ENCODE measurements around the gene ASGR2. TPM values are rescaled to one million over a fixed set of nuclear protein-coding genes. Genes with fewer than 3 reads are reported as not detected.
A peak's percentile ranks its signal among the peaks of the same experiment; 100 is the strongest.
"Not testable (repeated sequence)": the region's sequence is repeated elsewhere in the genome, so short reads cannot be mapped to it uniquely, and the experiment has no call there.

The ASGR2 gene
- total RNA-seq, 4 donors from 2014 or later, result 0.32 to 1.5 (median 0.42) TPM; not detected in 1

GRCh38 chr17:7123844-7124243 is 9.2 kb upstream of the ASGR2 start:
- TF ChIP-seq EP300 (IDR thresholded peaks at IDR 0.05), result no peak
- TF ChIP-seq CTCF (IDR thresholded peaks at IDR 0.05), result no peak
- no peak for TF ChIP-seq POLR2A (IDR thresholded peaks at IDR 0.05; ENCODE audit: low read depth)
- TF ChIP-seq POLR2AphosphoS5 (IDR thresholded peaks at IDR 0.05), result no peak
- intact Hi-C loops (cut with DNase I), result no loop called here
- Histone ChIP-seq H3K4me1 (peaks cover 0 to 10% (median 5%) of the 10 kb centered on the region in 4 donors), H3K9me3 (no peaks in the 10 kb centered on the region), H3K36me3 (no peaks in the 10 kb centered on the region), H3K4me3 (no peak overlapping the region), H3K27me3 (peaks cover 0 to 26% (median 0%) of the 10 kb centered on the region in 4 donors), H3K27ac (replicated peaks in 1 of 4) (no peak overlapping the region)
- no peak for DNase-seq (ENCODE audit: extremely low spot score)
- 83% methylated on average over 4 of the region's 4 CpGs for WGBS

GRCh38 chr17:7122381-7122780 is 7.8 kb upstream of the ASGR2 start:
- H3K27me3 ChIP-seq, result peaks cover 0 to 26% (median 0%) of the 10 kb centered on the region in 4 donors
- no peak for TF ChIP-seq EP300 (IDR thresholded peaks at IDR 0.05)
- TF ChIP-seq POLR2A (IDR thresholded peaks at IDR 0.05; ENCODE audit: low read depth), result no peak
- TF ChIP-seq POLR2AphosphoS5 (IDR thresholded peaks at IDR 0.05), result no peak
- TF ChIP-seq CTCF (IDR thresholded peaks at IDR 0.05), result no peak
- DNase-seq (ENCODE audit: extremely low spot score), result no peak
- peaks cover 0 to 10% (median 5%) of the 10 kb centered on the region in 4 donors for H3K4me1 ChIP-seq
- H3K9me3 ChIP-seq, result peaks cover 0 to 5% (median 1%) of the 10 kb centered on the region in 4 donors
- 11% methylated on average over 4 of the region's 4 CpGs for WGBS
- no peaks in the 10 kb centered on the region for H3K36me3 ChIP-seq
- H3K27ac ChIP-seq (replicated peaks in 1 of 4), result no peak overlapping the region
- H3K4me3 ChIP-seq, result no peak overlapping the region
- intact Hi-C loops (cut with DNase I), result no loop called here

- DNase-seq (ENCODE audit: extremely low spot score); H3K4me3 ChIP-seq; H3K9me3 ChIP-seq; H3K36me3 ChIP-seq; H3K4me1 ChIP-seq; intact Hi-C loops (cut with DNase I): not testable (repeated sequence)
- WGBS, result 80% methylated on average over 12 of the region's 12 CpGs
- peaks cover 0 to 22% (median 0%) of the 10 kb centered on the region in 4 donors for H3K27me3 ChIP-seq
- peak overlapping the region in 2 of 4 donors; percentile 39 to 47 for H3K27ac ChIP-seq (replicated peaks in 1 of 4)
Measured at GRCh38 chr17:7120635-7121034, 6.0 kb upstream of the ASGR2 start.

GRCh38 chr17:7120123-7120522 is 5.5 kb upstream of the ASGR2 start:
- H3K36me3 ChIP-seq, result no peaks in the 10 kb centered on the region
- H3K4me3 ChIP-seq, result no peak overlapping the region
- TF ChIP-seq POLR2AphosphoS5 (IDR thresholded peaks at IDR 0.05), result no peak
- TF ChIP-seq EP300 (IDR thresholded peaks at IDR 0.05), result no peak
- no peak for TF ChIP-seq CTCF (IDR thresholded peaks at IDR 0.05)
- no peak for TF ChIP-seq POLR2A (IDR thresholded peaks at IDR 0.05; ENCODE audit: low read depth)
- no peak for DNase-seq (ENCODE audit: extremely low spot score)
- peaks cover 0 to 10% (median 5%) of the 10 kb centered on the region in 4 donors for H3K4me1 ChIP-seq
- WGBS, result 53% methylated on average over 2 of the region's 2 CpGs
- no peak overlapping the region for H3K27ac ChIP-seq (replicated peaks in 1 of 4)
- intact Hi-C loops (cut with DNase I), result no loop called here
- peaks cover 0 to 7% (median 2%) of the 10 kb centered on the region in 4 donors for H3K9me3 ChIP-seq
- H3K27me3 ChIP-seq, result peaks cover 0 to 22% (median 0%) of the 10 kb centered on the region in 4 donors

- no peaks in the 10 kb centered on the region for H3K36me3 ChIP-seq
- peaks cover 0 to 22% (median 0%) of the 10 kb centered on the region in 4 donors for H3K27me3 ChIP-seq
- no peak overlapping the region for H3K27ac ChIP-seq (replicated peaks in 1 of 4)
- no peak for TF ChIP-seq EP300 (IDR thresholded peaks at IDR 0.05)
- no peak for TF ChIP-seq POLR2A (IDR thresholded peaks at IDR 0.05; ENCODE audit: low read depth)
- no peak for TF ChIP-seq CTCF (IDR thresholded peaks at IDR 0.05)
- no peak for TF ChIP-seq POLR2AphosphoS5 (IDR thresholded peaks at IDR 0.05)
- H3K9me3 ChIP-seq, result peaks cover 0 to 7% (median 2%) of the 10 kb centered on the region in 4 donors
- H3K4me3 ChIP-seq, result no peak overlapping the region
- peaks cover 0 to 10% (median 5%) of the 10 kb centered on the region in 4 donors for H3K4me1 ChIP-seq
- DNase-seq (ENCODE audit: extremely low spot score), result no peak
- intact Hi-C loops (cut with DNase I), result no loop called here
- WGBS, result 74% methylated on average over 11 of the region's 11 CpGs
Measured at GRCh38 chr17:7119314-7119713, 4.7 kb upstream of the ASGR2 start.

Measured in esophagus muscularis mucosa (tissue), 4 donors.